Caco-2 (cell line): Measurements from ENCODE around the gene SEC14L6. TPM values are rescaled to one million over a fixed set of nuclear protein-coding genes. Genes with fewer than 3 reads are reported as not detected.
A peak's percentile ranks its signal among the peaks of the same experiment; 100 is the strongest.

Experiments used
- BruUV-seq: library from RNA; stranded (reverse); fragments of 400-500 nt; replicated peaks from 2 replicates; lab custom pipeline; 2021; lab: Mats Ljungman, UMichigan
- CTCF ChIA-PET: fragments of 300-600 bp; sonication (Branson Sonifier 250); formaldehyde crosslinking; loops from one replicate; lab custom pipeline; 2022; ENCODE audit warnings: antibody characterized with exemption; lab: Charles Lee
- POLR2A ChIA-PET: fragments of 300-600 bp; sonication (Branson Sonifier 250); formaldehyde crosslinking; loops from one replicate; lab custom pipeline; 2022; ENCODE audit warnings: antibody characterized with exemption; lab: Charles Lee
- DNase-seq, 2 experiments: peaks; one replicate each; pipeline versions ENCODE4 v3.0.0 to v3.0.0-alpha.2; 2020 to 2022
- H3K27me3 ChIP-seq: replicated peaks from 2 replicates; pipeline ENCODE4 v1.6.0; 2011; ENCODE audit warnings: low read length; ENCODE audit not compliant: control insufficient read depth, insufficient read depth
- H3K36me3 ChIP-seq: 2 replicates; pipeline ENCODE4 v1.5.1; 2011; ENCODE audit warnings: low read length; ENCODE audit not compliant: control insufficient read depth, insufficient read depth
- H3K4me1 ChIP-seq: fragments of 250-450 bp; sonication (Bioruptor Pico); 2 replicates; pipeline ENCODE4 v1.5.1; 2020; ENCODE audit warnings: mild to moderate bottlenecking
- H3K4me3 ChIP-seq: 2 replicates; pipeline ENCODE4 v1.5.1; 2011; ENCODE audit warnings: low read depth, mild to moderate bottlenecking, control low read depth, low read length
- H3K9me3 ChIP-seq: fragments of 250-450 bp; sonication (Bioruptor Pico); 2 replicates; pipeline ENCODE4 v1.5.1; 2020; ENCODE audit warnings: mild to moderate bottlenecking, moderate library complexity
- H3K27ac Mint-ChIP-seq: one replicate; pipeline ENCODE4 v1.8.0; 2022; ENCODE audit warnings: mixed read lengths; ENCODE audit not compliant: unreplicated experiment
- H3K27me3 Mint-ChIP-seq: one replicate; pipeline ENCODE4 v1.8.0; 2022; ENCODE audit warnings: mixed read lengths; ENCODE audit not compliant: insufficient read depth, unreplicated experiment
- H3K36me3 Mint-ChIP-seq: one replicate; pipeline ENCODE4 v1.8.0; 2022; ENCODE audit warnings: mild to moderate bottlenecking, mixed read lengths; ENCODE audit not compliant: insufficient read depth, unreplicated experiment
- H3K4me1 Mint-ChIP-seq: one replicate; pipeline ENCODE4 v1.8.0; 2022; ENCODE audit warnings: low read depth, mixed read lengths; ENCODE audit not compliant: unreplicated experiment
- H3K4me3 Mint-ChIP-seq: one replicate; pipeline ENCODE4 v1.8.0; 2022; ENCODE audit warnings: mild to moderate bottlenecking, moderate library complexity, mixed read lengths; ENCODE audit not compliant: unreplicated experiment
- H3K9me3 Mint-ChIP-seq: one replicate; pipeline ENCODE4 v1.8.0; 2022; ENCODE audit warnings: mixed read lengths; ENCODE audit not compliant: unreplicated experiment
- CTCF ChIP-seq, 2 experiments: fragments of 200-600 bp in 1 of 2; IDR thresholded peaks; 1 replicate in 1 of 2; 2 replicates in 1 of 2; pipeline versions ENCODE4 v1.5.1 to v1.8.0; 2011 to 2022; ENCODE audit warnings: antibody characterized with exemption in 1 of 2, control low read depth in 1 of 2, inconsistent platforms in 1 of 2, low read depth in 1 of 2, low read length in 1 of 2, mild to moderate bottlenecking in 1 of 2, moderate library complexity in 1 of 2; ENCODE audit not compliant: insufficient read depth in 1 of 2, severe bottlenecking in 1 of 2, unreplicated experiment in 1 of 2
- intact Hi-C: fragments of 100-400 bp; cut with micrococcal nuclease; formaldehyde crosslinking; loops from one replicate; pipeline ENCODE4 v1.10.0; 2022; ENCODE audit not compliant: unreplicated experiment
- total RNA-seq: library from RNA; stranded (reverse); gene quantifications from 2 replicates; pipeline ENCODE4 v1.2.3, GENCODE V29; 2022

SEC14L6 gene
- total RNA-seq, 1 experiment from 2014 or later: 0.14 TPM

- DNase-seq: peak in 1 of 2 experiments; percentile 43
- peak overlapping the region; percentile 69 for H3K4me3 Mint-ChIP-seq
- peak in 1 of 2 experiments; percentile 41 for TF ChIP-seq CTCF (IDR thresholded peaks at IDR 0.05; ENCODE audit: insufficient read depth in 1 of 2, low read depth in 1 of 2, low read length in 1 of 2, severe bottlenecking in 1 of 2, unreplicated experiment in 1 of 2)
- no peaks in the 10 kb centered on the region for H3K27me3 ChIP-seq
- POLR2A ChIA-PET: interaction anchor here (0.6 kb wide), 1 partner anchor 32 kb away, joined by 6 read pairs; the partner anchor contains the start of gene TCN2
- H3K9me3 Mint-ChIP-seq: no peaks in the 10 kb centered on the region
- no peaks in the 10 kb centered on the region for H3K9me3 ChIP-seq
- peaks cover 34% of the 10 kb centered on the region for H3K36me3 Mint-ChIP-seq
- peaks cover 4% of the 10 kb centered on the region for H3K36me3 ChIP-seq
- BruUV-seq: no TSS peak
- peaks cover 31% of the 10 kb centered on the region for H3K4me1 ChIP-seq
- H3K4me3 ChIP-seq: peak overlapping the region; percentile 44
- no peak overlapping the region for H3K27ac Mint-ChIP-seq
- no peaks in the 10 kb centered on the region for H3K27me3 Mint-ChIP-seq
- CTCF ChIA-PET: interaction anchor here (1.0 to 1.9 kb wide), 2 partner anchors 16 to 27 kb away, joined by 3 to 7 read pairs; no protein-coding TSS in a partner anchor
- intact Hi-C loops: loop anchor here (1.0 kb wide), 1 partner anchor 17 kb away; no protein-coding TSS in a partner anchor
- peaks cover 19% of the 10 kb centered on the region for H3K4me1 Mint-ChIP-seq
Observed at GRCh38 chr22:30574997-30575671, 28.6 kb upstream of the SEC14L6 start.

- Mint-ChIP-seq H3K4me1 (peaks cover 19% of the 10 kb centered on the region), H3K9me3 (no peaks in the 10 kb centered on the region), H3K27ac (peak within 1 kb of the TSS; percentile 63), H3K27me3 (no peaks in the 10 kb centered on the region), H3K4me3 (peak within 1 kb of the TSS; percentile 71), H3K36me3 (peaks cover 26% of the 10 kb centered on the region)
- Histone ChIP-seq H3K4me1 (peaks cover 31% of the 10 kb centered on the region), H3K4me3 (peak within 1 kb of the TSS; percentile 73), H3K9me3 (no peaks in the 10 kb centered on the region), H3K36me3 (peaks cover 4% of the 10 kb centered on the region), H3K27me3 (no peaks in the 10 kb centered on the region)
- no TSS peak for BruUV-seq
- POLR2A ChIA-PET: interaction anchor here (0.6 kb wide), 1 partner anchor 17 kb away, joined by 4 read pairs; the partner anchor contains the start of gene PES1
- CTCF ChIA-PET: interaction anchor here (0.6 to 1.9 kb wide), 3 partner anchors 17 to 28 kb away, joined by 3 to 7 read pairs (median 5); no protein-coding TSS in a partner anchor
- TF ChIP-seq CTCF (IDR thresholded peaks at IDR 0.05; ENCODE audit: insufficient read depth in 1 of 2, low read depth in 1 of 2, low read length in 1 of 2, severe bottlenecking in 1 of 2, unreplicated experiment in 1 of 2): no peak
- intact Hi-C loops: loop anchor here (1.0 kb wide), 1 partner anchor 18 kb away; no protein-coding TSS in a partner anchor
- peak; percentile 77 to 80 for DNase-seq
Observed at GRCh38 chr22:30574095-30574981, 27.8 kb upstream of the SEC14L6 start, which contains the start of gene GAL3ST1. Gene GAL3ST1, minus strand, starts transcription at chr22:30574665. Its CDS starts 17,273 bp downstream, at chr22:30557392.
